ENCODE measurements around the gene EXOSC2. TPM values are rescaled to one million over a fixed set of nuclear protein-coding genes. Genes with fewer than 3 reads are reported as not detected.

The EXOSC2 gene
- total RNA-seq, 1 donor from 2014 or later: 24.9 TPM

- H3K4me3 ChIP-seq (ENCODE audit: low read depth, low read length): no peak overlapping the region
- no peak for TF ChIP-seq CTCF (IDR thresholded peaks at IDR 0.05; ENCODE audit: insufficient read depth, low read length, poor library complexity, severe bottlenecking)
- no peak for DNase-seq (ENCODE audit: low read depth)
- H3K36me3 ChIP-seq (ENCODE audit: control insufficient read depth, insufficient read depth, low read length): peaks cover 1% of the 10 kb centered on the region
- H3K27me3 ChIP-seq (ENCODE audit: control insufficient read depth, insufficient read depth, low read length): no peaks in the 10 kb centered on the region
Measured at GRCh38 chr9:130696139-130696650, 2.6 kb downstream of the EXOSC2 start.

- no peaks in the 10 kb centered on the region for H3K27me3 ChIP-seq (ENCODE audit: control insufficient read depth, insufficient read depth, low read length)
- TF ChIP-seq CTCF (IDR thresholded peaks at IDR 0.05; ENCODE audit: insufficient read depth, low read length, poor library complexity, severe bottlenecking): no peak
- no peak overlapping the region for H3K4me3 ChIP-seq (ENCODE audit: low read depth, low read length)
- DNase-seq (ENCODE audit: low read depth): no peak
- H3K36me3 ChIP-seq (ENCODE audit: control insufficient read depth, insufficient read depth, low read length): peaks cover 3% of the 10 kb centered on the region
Measured at GRCh38 chr9:130696996-130697395, 3.4 kb downstream of the EXOSC2 start.

GRCh38 chr9:130698514-130698913 is 4.9 kb downstream of the EXOSC2 start:
- Histone ChIP-seq H3K4me3 (ENCODE audit: low read depth, low read length) (no peak overlapping the region), H3K36me3 (ENCODE audit: control insufficient read depth, insufficient read depth, low read length) (peaks cover 3% of the 10 kb centered on the region), H3K27me3 (ENCODE audit: control insufficient read depth, insufficient read depth, low read length) (no peaks in the 10 kb centered on the region)
- no peak for DNase-seq (ENCODE audit: low read depth)
- no peak for TF ChIP-seq CTCF (IDR thresholded peaks at IDR 0.05; ENCODE audit: insufficient read depth, low read length, poor library complexity, severe bottlenecking)

- no peak for DNase-seq (ENCODE audit: low read depth)
- H3K4me3 ChIP-seq (ENCODE audit: low read depth, low read length): no peak overlapping the region
- no peak for TF ChIP-seq CTCF (IDR thresholded peaks at IDR 0.05; ENCODE audit: insufficient read depth, low read length, poor library complexity, severe bottlenecking)
- H3K36me3 ChIP-seq (ENCODE audit: control insufficient read depth, insufficient read depth, low read length): peaks cover 6% of the 10 kb centered on the region
- no peaks in the 10 kb centered on the region for H3K27me3 ChIP-seq (ENCODE audit: control insufficient read depth, insufficient read depth, low read length)
Measured at GRCh38 chr9:130699047-130699446, 5.5 kb downstream of the EXOSC2 start.

GRCh38 chr9:130701059-130702022 is 7.8 kb downstream of the EXOSC2 start:
- H3K36me3 ChIP-seq (ENCODE audit: control insufficient read depth, insufficient read depth, low read length): peaks cover 6% of the 10 kb centered on the region

More at GRCh38 chr9:130701059-130702022, 7.8 kb downstream of the EXOSC2 start:
- no peak overlapping the region for H3K4me3 ChIP-seq (ENCODE audit: low read depth, low read length)
- DNase-seq (ENCODE audit: low read depth): no peak
- no peaks in the 10 kb centered on the region for H3K27me3 ChIP-seq (ENCODE audit: control insufficient read depth, insufficient read depth, low read length)
- peak; percentile 99 for TF ChIP-seq CTCF (IDR thresholded peaks at IDR 0.05; ENCODE audit: insufficient read depth, low read length, poor library complexity, severe bottlenecking)
